Progenitor cell of endocrine pancreas (in vitro differentiated cells): ENCODE measurements around the gene GPR171. TPM values are rescaled to one million over a fixed set of nuclear protein-coding genes. Genes with fewer than 3 reads are reported as not detected.

ENCODE experiments used
- DNase-seq: peaks from one replicate; pipeline ENCODE4 v3.0.0; 2021; ENCODE audit warnings: low spot score; ENCODE audit not compliant: unreplicated experiment
- H3K27ac Mint-ChIP-seq: 2 replicates; pipeline ENCODE4 v1.8.0; 2021; ENCODE audit warnings: mild to moderate bottlenecking, moderate library complexity, mixed read lengths
- H3K27me3 Mint-ChIP-seq: 2 replicates; pipeline ENCODE4 v1.8.0; 2021; ENCODE audit warnings: mixed read lengths
- H3K36me3 Mint-ChIP-seq: 2 replicates; pipeline ENCODE4 v1.8.0; 2022; ENCODE audit warnings: mixed read lengths; ENCODE audit not compliant: insufficient read depth
- H3K4me1 Mint-ChIP-seq: 2 replicates; pipeline ENCODE4 v1.8.0; 2021; ENCODE audit warnings: low read depth, mixed read lengths
- H3K4me3 Mint-ChIP-seq: 2 replicates; pipeline ENCODE4 v1.8.0; 2021; ENCODE audit warnings: low read depth, mild to moderate bottlenecking, moderate library complexity, mixed read lengths
- H3K9me3 Mint-ChIP-seq: 2 replicates; pipeline ENCODE4 v1.8.0; 2021; ENCODE audit warnings: low read depth, mixed read lengths
- CTCF ChIP-seq: fragments of 200-600 bp; sonication (generic); IDR thresholded peaks from one replicate; pipeline ENCODE4 v1.5.0; 2021; ENCODE audit warnings: antibody characterized with exemption, mild to moderate bottlenecking; ENCODE audit not compliant: unreplicated experiment
- total RNA-seq: library from RNA; stranded (reverse); gene quantifications from 2 replicates; pipeline ENCODE4 v1.2.1, GENCODE V29; 2021

Gene GPR171
- total RNA-seq, 1 donor from 2014 or later: not detected

GRCh38 chr3:151218136-151218535 lies 15.1 kb upstream of the GPR171 start:
- TF ChIP-seq CTCF: no peak

GRCh38 chr3:151216641-151217607 lies 13.9 kb upstream of the GPR171 start:
- no peak overlapping the region for H3K4me3 Mint-ChIP-seq
- DNase-seq: no peak
- peaks cover 3% of the 10 kb centered on the region for H3K4me1 Mint-ChIP-seq
- no peak overlapping the region for H3K27ac Mint-ChIP-seq
- no peak for TF ChIP-seq CTCF
- peaks cover 11% of the 10 kb centered on the region for H3K9me3 Mint-ChIP-seq
- no peaks in the 10 kb centered on the region for H3K27me3 Mint-ChIP-seq
- H3K36me3 Mint-ChIP-seq: peaks cover 11% of the 10 kb centered on the region

More at GRCh38 chr3:151218136-151218535, 15.1 kb upstream of the GPR171 start:
- no peaks in the 10 kb centered on the region for H3K27me3 Mint-ChIP-seq
- H3K27ac Mint-ChIP-seq: no peak overlapping the region
- DNase-seq: no peak
- H3K9me3 Mint-ChIP-seq: peaks cover 17% of the 10 kb centered on the region
- peaks cover 18% of the 10 kb centered on the region for H3K36me3 Mint-ChIP-seq
- H3K4me1 Mint-ChIP-seq: peaks cover 3% of the 10 kb centered on the region
- H3K4me3 Mint-ChIP-seq: no peak overlapping the region

GRCh38 chr3:151214459-151214858 lies 11.4 kb upstream of the GPR171 start:
- H3K27me3 Mint-ChIP-seq: no peaks in the 10 kb centered on the region
- TF ChIP-seq CTCF: no peak
- H3K4me3 Mint-ChIP-seq: no peak overlapping the region
- H3K27ac Mint-ChIP-seq: no peak overlapping the region
- no peak for DNase-seq
- H3K9me3 Mint-ChIP-seq: no peaks in the 10 kb centered on the region
- no peaks in the 10 kb centered on the region for H3K36me3 Mint-ChIP-seq
- H3K4me1 Mint-ChIP-seq: peaks cover 12% of the 10 kb centered on the region

DNA sequence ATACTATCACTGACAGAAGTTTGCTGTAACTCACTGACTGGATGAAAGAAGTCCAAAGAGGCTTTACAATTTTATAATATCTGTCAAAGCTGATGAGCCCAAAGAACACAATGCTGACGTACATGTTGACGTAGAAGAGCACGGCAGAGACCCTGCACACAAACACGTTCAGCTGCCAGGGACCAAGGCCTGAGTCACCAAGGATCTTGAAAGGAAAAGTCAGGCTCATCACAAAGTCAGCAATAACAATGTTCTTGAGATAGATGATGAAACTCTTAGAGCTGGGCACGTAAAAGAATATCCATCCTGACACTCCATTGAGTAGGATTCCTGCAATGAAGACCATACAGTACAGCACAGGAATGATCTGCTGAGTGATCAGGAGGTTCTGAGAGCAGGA lies 10.9 kb upstream of the GPR171 start:
- Mint-ChIP-seq H3K36me3 (no peaks in the 10 kb centered on the region), H3K4me1 (peaks cover 11% of the 10 kb centered on the region), H3K27me3 (no peaks in the 10 kb centered on the region), H3K4me3 (no peak overlapping the region), H3K27ac (no peak overlapping the region), H3K9me3 (no peaks in the 10 kb centered on the region)
- no peak for TF ChIP-seq CTCF
- DNase-seq: no peak

DNA sequence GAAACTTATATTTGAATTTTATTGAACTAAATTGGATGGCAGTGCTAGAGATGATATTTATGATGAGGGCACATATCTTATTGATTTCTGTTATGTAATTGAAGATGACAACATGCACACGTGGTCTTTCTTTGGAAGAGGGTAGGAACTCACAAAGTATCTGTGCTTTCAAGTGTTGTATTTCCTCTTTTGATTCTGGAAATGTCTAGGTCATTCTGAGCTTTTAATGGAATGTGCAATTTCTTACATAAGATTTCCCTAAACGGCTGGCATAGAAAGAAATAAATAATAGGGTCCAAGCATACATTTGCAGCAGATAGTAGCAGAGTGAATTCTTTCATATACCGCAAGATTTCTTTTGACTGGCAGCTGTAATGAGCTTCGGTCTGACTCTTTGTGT lies 10.1 kb upstream of the GPR171 start:
- Mint-ChIP-seq H3K4me1 (peaks cover 9% of the 10 kb centered on the region), H3K4me3 (no peak overlapping the region), H3K27me3 (no peaks in the 10 kb centered on the region), H3K27ac (no peak overlapping the region), H3K36me3 (no peaks in the 10 kb centered on the region), H3K9me3 (no peaks in the 10 kb centered on the region)
- DNase-seq: no peak
- TF ChIP-seq CTCF: no peak
